GM12872 (cell line): ENCODE results near the gene GHRHR.
A peak's percentile ranks its signal among the peaks of the same experiment; 100 is the strongest.

Experiments used
- TF ChIP-seq, protein P1 (sequence below): IDR thresholded peaks from 3 replicates; pipeline ENCODE4 v1.5.1; 2011; ENCODE audit warnings: low read depth, mild to moderate bottlenecking, low read length, moderate library complexity; ENCODE audit not compliant: insufficient read depth

GHRHR gene

GRCh38 chr7:30980194-30980593 is 16.4 kb downstream of the GHRHR start:
- TF ChIP-seq, protein P1, sequence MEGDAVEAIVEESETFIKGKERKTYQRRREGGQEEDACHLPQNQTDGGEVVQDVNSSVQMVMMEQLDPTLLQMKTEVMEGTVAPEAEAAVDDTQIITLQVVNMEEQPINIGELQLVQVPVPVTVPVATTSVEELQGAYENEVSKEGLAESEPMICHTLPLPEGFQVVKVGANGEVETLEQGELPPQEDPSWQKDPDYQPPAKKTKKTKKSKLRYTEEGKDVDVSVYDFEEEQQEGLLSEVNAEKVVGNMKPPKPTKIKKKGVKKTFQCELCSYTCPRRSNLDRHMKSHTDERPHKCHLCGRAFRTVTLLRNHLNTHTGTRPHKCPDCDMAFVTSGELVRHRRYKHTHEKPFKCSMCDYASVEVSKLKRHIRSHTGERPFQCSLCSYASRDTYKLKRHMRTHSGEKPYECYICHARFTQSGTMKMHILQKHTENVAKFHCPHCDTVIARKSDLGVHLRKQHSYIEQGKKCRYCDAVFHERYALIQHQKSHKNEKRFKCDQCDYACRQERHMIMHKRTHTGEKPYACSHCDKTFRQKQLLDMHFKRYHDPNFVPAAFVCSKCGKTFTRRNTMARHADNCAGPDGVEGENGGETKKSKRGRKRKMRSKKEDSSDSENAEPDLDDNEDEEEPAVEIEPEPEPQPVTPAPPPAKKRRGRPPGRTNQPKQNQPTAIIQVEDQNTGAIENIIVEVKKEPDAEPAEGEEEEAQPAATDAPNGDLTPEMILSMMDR = no peak

GRCh38 chr7:30980751-30981150 is 17.0 kb downstream of the GHRHR start:
- TF ChIP-seq, protein P1 = no peak

DNA sequence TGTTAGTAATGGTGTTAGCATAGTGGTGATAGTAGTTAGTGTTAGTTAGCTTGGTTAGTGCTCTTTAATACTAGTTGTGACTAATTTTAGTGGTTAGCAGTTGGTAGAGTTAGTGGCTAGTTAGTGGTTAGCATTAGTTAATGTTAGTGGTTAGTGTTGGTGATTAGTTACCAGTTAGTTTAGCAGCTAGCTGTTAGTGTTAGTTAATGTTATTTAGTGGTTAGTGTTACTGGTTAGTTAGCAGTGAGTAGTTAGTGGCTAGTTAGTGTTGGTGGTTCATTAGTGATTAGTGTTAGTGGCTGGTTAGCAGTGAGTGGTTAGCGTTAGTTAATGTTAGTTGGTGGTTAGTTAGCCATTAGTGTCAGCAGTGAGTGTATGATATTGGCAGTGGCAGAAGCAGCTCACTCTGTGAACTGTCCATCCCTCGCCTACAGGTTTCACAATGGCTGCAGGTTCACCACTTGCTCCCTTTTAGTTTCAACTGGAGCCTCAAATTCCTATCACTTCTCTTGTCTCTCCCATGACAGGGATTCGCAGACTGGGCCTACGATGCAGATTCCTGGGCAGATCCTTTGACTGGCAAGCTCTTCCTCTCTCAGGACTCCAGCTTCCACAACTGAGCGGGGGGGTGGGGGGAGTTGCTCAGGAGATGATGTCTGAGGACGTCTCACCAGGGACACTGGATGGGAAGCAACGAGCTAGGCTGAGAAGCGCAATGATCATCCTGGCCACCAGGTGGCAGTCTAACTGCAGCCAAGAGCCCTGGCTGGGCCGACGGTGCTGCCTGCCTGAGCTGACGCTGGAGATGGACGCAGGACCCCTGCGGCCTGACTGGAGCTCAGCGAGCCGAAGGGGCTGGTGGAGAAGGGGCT is 19.5 kb downstream of the GHRHR start:
- TF ChIP-seq, protein P1 = peak; percentile 98

DNA sequence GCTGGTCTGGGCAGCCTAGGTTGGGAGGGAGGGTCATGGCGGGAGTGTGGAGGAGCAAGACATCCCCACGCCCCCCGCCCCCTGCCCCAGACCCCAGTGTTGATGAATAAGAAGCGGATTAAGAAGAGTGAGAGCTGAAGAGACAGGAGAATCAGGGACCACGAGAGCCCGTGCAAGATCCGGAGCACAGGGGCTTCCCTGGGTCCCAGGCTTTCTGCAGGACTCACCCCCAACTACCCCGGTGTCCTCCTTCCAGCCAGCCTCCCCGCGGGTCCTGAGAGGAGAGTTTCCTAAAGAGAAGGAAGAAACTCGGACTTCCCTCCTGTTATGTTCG is 20.1 kb downstream of the GHRHR start:
- TF ChIP-seq, protein P1 = no peak

GRCh38 chr7:30984359-30985107 is 20.8 kb downstream of the GHRHR start:
- TF ChIP-seq, protein P1 = no peak

- TF ChIP-seq, protein P1 = no peak
These were observed 22.0 kb downstream of the GHRHR start for GRCh38 chr7:30985756-30986155.

- TF ChIP-seq, protein P1 = no peak
These were observed 22.6 kb downstream of the GHRHR start for GRCh38 chr7:30986331-30986730.
